GM04503 (cell line): ENCODE measurements around the gene BRIP1.
"Not testable (repeated sequence)": the region's sequence is repeated elsewhere in the genome, so short reads cannot be mapped to it uniquely, and the experiment has no call there.

Source experiments
- DNase-seq: peaks from one replicate; pipeline ENCODE4 v3.0.0-alpha.2; 2012; ENCODE audit warnings: low read depth

BRIP1 gene

GRCh38 chr17:61799812-61800484 is 63.4 kb downstream of the BRIP1 start:
- DNase-seq = no peak

DNA sequence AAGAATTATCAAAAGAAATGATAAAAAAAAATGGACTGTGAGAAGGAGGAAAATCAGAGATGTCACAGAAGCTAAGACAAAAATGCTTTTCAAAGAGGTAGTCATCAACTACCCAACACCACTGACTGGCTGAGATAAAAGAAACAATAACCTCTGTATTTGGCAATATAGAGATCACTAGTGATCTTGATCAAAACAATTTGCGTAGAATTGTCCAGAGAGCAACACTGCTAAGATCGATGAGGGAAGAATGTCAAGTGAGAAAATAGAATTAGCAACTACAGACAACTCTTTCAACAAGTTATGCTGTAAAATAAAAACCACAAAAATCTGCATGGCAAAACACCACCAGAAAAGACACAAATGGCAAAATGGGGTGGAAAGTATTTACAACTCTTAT is 66.0 kb downstream of the BRIP1 start:
- no peak for DNase-seq

DNA sequence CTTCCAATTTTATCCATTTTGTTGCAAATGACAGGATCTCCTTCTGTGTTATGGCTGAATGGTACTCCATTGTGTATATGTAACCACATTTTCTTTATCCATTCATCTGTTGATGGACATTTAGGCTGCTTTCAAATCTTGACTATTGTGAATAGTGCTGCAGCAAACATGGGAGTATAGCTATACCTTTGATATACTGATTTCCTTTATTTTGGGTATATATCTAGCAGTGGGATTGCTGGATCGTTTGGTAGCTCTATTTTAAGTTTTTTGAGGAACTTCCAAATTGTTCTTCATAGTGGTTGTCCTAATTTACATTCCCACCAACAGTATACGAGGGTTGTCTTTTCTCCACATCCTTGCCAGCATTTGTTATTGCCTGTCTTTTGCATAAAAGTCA is 67.8 kb downstream of the BRIP1 start:
- DNase-seq = no peak

- no peak for DNase-seq
Measured at GRCh38 chr17:61794792-61795191, 68.5 kb downstream of the BRIP1 start.

DNA sequence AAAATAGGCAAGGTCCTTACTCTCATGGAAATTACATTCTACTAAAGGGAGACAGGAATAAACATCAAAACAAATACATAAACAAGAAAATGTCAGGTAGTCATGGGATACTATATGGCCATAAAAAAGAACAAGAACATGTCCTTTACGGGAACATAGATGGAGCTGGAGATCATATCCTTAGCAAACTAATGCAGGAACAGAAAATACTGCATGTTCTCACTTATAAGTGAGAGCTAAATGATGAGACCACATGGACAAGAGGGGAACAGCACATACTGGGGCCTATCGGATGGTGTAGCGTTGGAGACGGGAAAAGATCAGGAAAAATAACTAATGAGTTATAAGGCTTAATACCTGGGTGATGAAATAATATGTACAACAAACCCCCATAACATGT is 69.1 kb downstream of the BRIP1 start:
- no peak for DNase-seq

DNA sequence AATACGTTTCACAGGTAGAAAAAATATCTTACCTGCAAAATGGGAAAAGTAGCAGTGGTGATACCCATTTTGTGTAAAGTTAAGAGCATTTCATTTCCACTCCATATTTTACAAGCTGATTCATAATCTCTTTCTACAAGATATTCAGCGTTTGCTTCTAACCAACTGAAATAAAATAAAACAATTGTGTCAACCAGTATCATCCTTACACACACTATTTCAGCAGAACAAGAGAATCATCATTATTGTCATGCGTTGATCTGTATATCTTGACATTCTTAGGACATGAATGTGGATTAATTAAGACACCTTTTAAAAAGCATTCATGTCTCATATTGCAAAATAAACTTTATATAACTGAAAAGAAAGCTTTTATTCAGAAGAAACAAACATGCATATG is 69.8 kb downstream of the BRIP1 start:
- DNase-seq = no peak

- no peak for DNase-seq
Measured at GRCh38 chr17:61789872-61790271, 73.5 kb downstream of the BRIP1 start.

DNA sequence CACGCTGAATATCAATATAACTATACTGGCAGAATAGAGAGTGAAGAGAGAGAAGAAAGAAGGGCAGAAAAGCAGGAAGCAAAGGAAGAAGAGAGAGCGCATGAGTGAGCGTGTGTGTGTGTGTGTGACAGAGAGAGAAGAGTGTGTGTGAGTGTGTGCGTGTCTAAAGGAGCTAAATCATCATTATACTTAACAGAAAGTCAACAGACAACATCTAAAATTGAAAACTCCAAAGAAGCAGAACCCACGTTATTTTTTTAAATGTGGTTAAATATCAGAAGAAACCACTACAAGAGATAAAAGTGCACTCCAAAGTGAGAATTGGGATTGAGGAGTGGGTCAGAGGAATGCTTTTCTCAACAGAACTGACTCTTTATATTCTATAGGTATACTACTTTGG is 77.2 kb downstream of the BRIP1 start:
- no peak for DNase-seq

DNA sequence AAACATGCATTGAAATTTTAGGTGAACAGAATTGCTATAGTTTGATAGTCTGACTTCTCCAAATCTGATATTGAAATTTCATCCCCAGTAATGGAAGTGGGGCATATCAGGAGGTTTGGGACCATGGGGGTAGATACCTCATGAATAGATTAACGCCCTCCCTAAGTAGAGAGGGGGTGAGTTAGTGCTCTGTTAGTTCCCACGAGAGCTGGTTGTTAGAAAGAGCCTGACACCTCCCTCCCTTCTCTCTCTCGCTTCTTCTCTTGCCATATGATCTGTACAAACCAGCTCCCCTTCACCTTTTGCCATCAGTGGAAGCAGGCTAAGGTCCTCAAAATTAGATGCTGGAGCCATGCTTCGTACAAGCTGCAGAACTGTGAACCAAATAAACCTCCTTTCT is 78.8 kb downstream of the BRIP1 start:
- no peak for DNase-seq

- no peak for DNase-seq
Measured at GRCh38 chr17:61783556-61784304, 79.6 kb downstream of the BRIP1 start.

DNA sequence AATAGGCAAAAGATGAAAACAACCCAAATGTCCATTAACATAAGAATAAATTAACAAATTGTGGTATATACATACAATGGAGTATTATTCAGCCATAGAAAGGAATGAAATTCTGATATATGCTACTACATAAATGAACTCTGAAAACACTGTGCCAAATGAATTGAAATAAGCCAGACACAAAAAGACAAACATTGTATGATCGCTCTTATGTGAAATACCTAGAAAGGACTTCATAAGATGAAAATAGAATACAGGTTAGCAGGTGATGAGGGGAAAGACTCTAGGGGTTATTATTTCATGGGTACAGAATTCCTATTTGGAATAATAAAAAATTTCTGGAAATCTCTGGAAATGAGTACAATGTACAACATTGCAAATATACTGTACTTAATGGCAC is 80.2 kb downstream of the BRIP1 start:
- DNase-seq = no peak

DNA sequence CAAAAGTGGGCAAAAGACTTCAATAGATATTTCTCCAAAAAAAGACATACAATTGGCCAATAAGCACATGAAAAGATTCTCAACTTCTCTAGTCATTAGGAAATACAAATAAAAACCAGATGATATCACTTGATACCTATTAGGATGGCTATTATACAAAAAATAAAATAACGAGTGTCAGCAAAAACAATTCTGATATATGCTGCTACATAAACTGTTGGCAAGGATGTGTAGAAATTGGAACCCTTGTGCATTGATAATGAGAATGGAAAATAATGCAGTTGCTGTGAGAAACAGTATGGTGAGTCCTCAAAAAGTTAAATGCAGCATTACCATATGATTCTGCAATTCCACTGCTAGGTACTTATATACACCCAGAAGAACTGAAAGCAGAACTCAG is 80.6 kb downstream of the BRIP1 start:
- DNase-seq = no peak

GRCh38 chr17:61775364-61775763 is 88.0 kb downstream of the BRIP1 start:
- no peak for DNase-seq

GRCh38 chr17:61774724-61775123 is 88.6 kb downstream of the BRIP1 start:
- no peak for DNase-seq

- DNase-seq = not testable (repeated sequence)
Measured at GRCh38 chr17:61774087-61774486, 89.2 kb downstream of the BRIP1 start.

- DNase-seq = peak; percentile 30
Measured at GRCh38 chr17:61770752-61771533, 92.4 kb downstream of the BRIP1 start.

GRCh38 chr17:61770043-61770442 is 93.3 kb downstream of the BRIP1 start:
- no peak for DNase-seq

- DNase-seq = no peak
Measured at GRCh38 chr17:61768405-61768804, 94.9 kb downstream of the BRIP1 start.

- DNase-seq = no peak
Measured at GRCh38 chr17:61766520-61766919, 96.8 kb downstream of the BRIP1 start.

DNA sequence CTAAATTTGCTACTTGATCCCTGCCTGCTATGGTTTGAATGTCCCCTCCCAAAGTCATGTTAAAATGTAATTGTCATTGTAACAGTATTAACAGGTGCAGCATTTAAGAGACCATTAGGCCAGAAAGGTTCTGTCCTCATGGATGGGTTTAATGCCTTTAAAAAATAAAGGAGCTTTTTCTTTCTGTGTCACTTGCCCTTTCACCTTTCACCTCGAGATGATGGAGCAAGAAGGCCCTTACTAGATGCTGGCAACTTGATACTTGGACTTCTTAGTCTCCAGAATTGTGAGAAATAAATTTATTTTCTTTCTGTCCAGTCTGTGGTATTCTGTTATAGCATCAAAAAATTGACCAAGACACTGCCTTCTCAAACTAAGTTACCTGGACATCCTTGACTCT is 98.5 kb downstream of the BRIP1 start:
- no peak for DNase-seq

DNA sequence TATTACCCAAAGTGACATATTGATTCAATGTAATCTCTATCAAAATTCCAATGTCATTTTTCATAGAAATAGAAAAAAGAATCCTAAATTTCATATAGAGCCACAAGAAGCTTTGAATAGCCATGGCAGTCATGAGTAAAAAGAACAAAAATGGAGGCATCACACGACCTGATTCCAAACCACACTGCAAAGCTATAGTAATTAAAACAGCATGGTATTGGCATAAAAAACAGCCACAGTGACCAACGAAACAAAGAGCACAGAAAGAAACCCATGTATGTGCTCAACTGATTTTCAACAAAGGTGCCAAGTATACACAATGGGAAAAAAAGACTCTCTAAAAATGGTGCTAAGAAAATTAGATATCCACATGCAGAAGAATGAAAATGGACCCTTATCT is 101.5 kb downstream of the BRIP1 start:
- no peak for DNase-seq

DNA sequence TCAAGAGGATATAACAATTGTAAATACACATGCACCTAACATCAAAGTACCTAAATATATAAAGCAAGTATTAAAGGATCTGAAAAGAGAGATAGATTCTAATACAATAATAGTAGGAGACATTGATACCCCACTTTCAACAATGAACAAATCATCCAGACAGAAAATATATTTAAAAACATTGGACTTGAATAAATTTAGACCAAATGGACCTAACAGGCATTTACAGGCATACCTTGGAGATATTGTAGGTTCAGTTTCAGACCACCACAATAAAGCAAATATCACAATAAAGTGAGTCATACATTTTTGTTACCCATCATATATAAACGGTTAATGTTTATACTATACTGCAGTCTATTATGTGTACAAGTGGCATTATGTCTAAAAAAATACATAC is 104.0 kb downstream of the BRIP1 start:
- no peak for DNase-seq

DNA sequence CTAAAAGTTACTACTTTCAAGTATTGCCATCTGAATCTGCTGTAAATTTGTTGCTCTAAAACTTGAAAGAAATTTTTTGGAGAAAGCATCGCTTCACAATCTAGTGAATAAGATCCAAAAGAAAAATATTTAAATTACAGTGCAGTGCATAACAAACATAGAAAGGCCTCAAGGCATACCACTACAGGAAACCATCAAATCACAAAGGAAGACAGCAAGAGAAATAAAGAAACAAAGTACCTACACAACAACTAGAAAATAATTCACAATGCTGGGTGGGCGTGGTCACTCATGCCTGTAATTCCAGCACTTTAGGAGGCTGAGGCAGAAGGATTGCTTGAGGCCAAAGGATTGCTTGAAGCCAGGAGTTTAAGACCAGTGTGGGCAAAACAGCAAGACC is 104.9 kb downstream of the BRIP1 start:
- no peak for DNase-seq
